ENCODE results near the gene RBMS1.
"Not testable (repeated sequence)": the region's sequence is repeated elsewhere in the genome, so short reads cannot be mapped to it uniquely, and the experiment has no call there.

RBMS1 gene

DNA sequence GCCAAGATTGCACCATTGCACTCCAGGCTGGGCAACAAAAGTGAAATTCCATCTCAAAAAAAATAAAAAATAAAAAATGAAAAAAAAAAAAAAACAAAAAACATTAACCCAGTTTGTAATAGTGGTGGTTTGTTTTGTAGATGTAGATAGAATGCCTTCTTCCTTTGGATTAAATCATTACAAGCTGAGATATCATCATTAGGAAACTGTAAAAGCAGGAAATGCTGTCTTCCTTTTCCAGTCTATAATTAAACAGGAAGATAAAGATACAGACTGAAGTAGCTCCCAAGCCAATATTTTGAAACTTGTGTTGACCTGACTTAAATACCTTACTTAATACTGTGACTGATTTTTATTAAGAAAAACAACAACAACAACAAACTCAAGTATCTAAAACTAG, 43.1 kb downstream of the RBMS1 start:
- peaks cover 5% of the 10 kb centered on the region for H3K4me1 Mint-ChIP-seq (ENCODE audit: low read depth)
- H3K27me3 Mint-ChIP-seq (ENCODE audit: low read depth): no peaks in the 10 kb centered on the region
- no peak overlapping the region for H3K4me3 Mint-ChIP-seq
- H3K27ac Mint-ChIP-seq: no peak overlapping the region
- peaks cover 9% of the 10 kb centered on the region for H3K36me3 Mint-ChIP-seq (ENCODE audit: low read depth)
- peaks cover 7% of the 10 kb centered on the region for H3K9me3 Mint-ChIP-seq

- peaks cover 14% of the 10 kb centered on the region for H3K36me3 Mint-ChIP-seq (ENCODE audit: low read depth)
- not testable (repeated sequence) for H3K27me3 Mint-ChIP-seq (ENCODE audit: low read depth)
These were observed 44.8 kb downstream of the RBMS1 start for GRCh38 chr2:160448821-160449220.

GRCh38 chr2:160445673-160446072, 47.9 kb downstream of the RBMS1 start:
- Mint-ChIP-seq H3K9me3 (peaks cover 7% of the 10 kb centered on the region), H3K27me3 (ENCODE audit: low read depth) (no peaks in the 10 kb centered on the region), H3K4me1 (ENCODE audit: low read depth) (peaks cover 3% of the 10 kb centered on the region), H3K36me3 (ENCODE audit: low read depth) (peaks cover 22% of the 10 kb centered on the region), H3K27ac (no peak overlapping the region), H3K4me3 (no peak overlapping the region)

More at GRCh38 chr2:160448821-160449220, 44.8 kb downstream of the RBMS1 start:
- H3K9me3 Mint-ChIP-seq; H3K4me1 Mint-ChIP-seq (ENCODE audit: low read depth); H3K27ac Mint-ChIP-seq; H3K4me3 Mint-ChIP-seq: not testable (repeated sequence)

DNA sequence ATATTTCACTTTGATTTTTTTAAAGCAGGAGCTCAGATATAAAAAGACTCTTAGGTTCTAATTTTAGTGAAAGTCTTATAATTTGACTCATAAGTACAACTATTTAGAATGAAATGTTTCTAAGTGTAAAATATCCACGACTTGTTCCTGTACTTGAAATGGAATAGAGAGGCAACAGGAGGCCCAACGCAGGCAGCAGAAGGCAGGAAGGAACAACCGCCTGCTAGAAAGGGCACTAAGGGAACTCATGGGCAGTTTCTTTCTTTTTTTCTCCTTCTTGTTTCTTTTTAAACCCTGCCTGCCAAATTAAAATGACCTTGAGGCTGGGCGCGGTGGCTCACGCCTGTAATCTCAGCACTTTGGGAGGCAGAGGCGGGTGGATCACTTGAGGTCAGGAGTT, 51.0 kb downstream of the RBMS1 start:
- H3K9me3 Mint-ChIP-seq: no peaks in the 10 kb centered on the region
- H3K4me3 Mint-ChIP-seq: no peak overlapping the region
- H3K36me3 Mint-ChIP-seq (ENCODE audit: low read depth): peaks cover 25% of the 10 kb centered on the region
- peaks cover 2% of the 10 kb centered on the region for H3K4me1 Mint-ChIP-seq (ENCODE audit: low read depth)
- H3K27me3 Mint-ChIP-seq (ENCODE audit: low read depth): no peaks in the 10 kb centered on the region
- H3K27ac Mint-ChIP-seq: no peak overlapping the region

DNA sequence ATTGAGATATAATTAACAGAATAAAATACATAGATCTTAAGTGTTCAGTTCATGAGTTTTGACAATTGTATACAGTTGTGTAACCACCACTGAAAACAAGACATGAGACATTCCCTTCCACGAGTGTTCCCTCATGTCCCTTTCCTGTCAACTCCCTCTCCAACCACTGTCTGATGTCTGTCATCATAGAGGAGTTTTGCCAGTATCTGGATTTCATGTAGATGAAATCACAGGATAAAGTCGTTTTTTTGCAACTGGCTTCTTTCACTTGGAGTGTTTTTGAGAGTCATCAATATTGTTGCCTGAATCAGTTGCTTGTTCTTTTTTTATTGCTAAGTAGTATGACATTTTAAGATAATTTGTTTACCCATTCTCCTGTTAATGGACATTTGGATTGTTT, 52.7 kb downstream of the RBMS1 start:
- peaks cover 24% of the 10 kb centered on the region for H3K36me3 Mint-ChIP-seq (ENCODE audit: low read depth)
- no peaks in the 10 kb centered on the region for H3K27me3 Mint-ChIP-seq (ENCODE audit: low read depth)
- H3K4me1 Mint-ChIP-seq (ENCODE audit: low read depth): no peaks in the 10 kb centered on the region
- H3K4me3 Mint-ChIP-seq: no peak overlapping the region
- H3K9me3 Mint-ChIP-seq: no peaks in the 10 kb centered on the region
- no peak overlapping the region for H3K27ac Mint-ChIP-seq

- H3K9me3 Mint-ChIP-seq; H3K4me3 Mint-ChIP-seq; H3K27me3 Mint-ChIP-seq (ENCODE audit: low read depth): not testable (repeated sequence)
These were observed 54.6 kb downstream of the RBMS1 start for GRCh38 chr2:160439038-160439437.

DNA sequence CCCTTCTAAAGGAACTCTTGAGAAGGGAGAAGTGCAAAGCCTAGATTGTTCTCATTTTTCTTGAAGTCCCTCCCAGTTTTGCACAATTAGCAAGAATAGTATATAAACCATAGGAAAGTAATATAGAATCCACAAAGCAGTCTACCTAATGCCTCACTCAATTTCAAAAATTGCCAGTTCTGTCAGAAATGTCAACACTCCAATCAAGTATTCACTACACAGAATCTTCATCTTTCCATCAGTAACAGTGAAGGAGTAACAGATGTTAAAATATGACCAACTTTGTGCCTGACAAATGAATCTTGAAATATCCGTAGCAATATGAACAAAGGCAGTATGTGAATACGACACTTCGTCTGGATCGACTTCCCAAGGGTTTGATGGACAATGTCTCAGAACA, 56.3 kb downstream of the RBMS1 start:
- Mint-ChIP-seq H3K27ac (no peak overlapping the region), H3K4me3 (no peak overlapping the region), H3K4me1 (ENCODE audit: low read depth) (peaks cover 10% of the 10 kb centered on the region)

More at GRCh38 chr2:160439038-160439437, 54.6 kb downstream of the RBMS1 start:
- H3K4me1 Mint-ChIP-seq (ENCODE audit: low read depth); H3K27ac Mint-ChIP-seq: not testable (repeated sequence)
- peaks cover 19% of the 10 kb centered on the region for H3K36me3 Mint-ChIP-seq (ENCODE audit: low read depth)

GRCh38 chr2:160434254-160434948, 59.2 kb downstream of the RBMS1 start:
- H3K9me3 Mint-ChIP-seq: peaks cover 12% of the 10 kb centered on the region
- H3K4me1 Mint-ChIP-seq (ENCODE audit: low read depth): peaks cover 16% of the 10 kb centered on the region
- no peak overlapping the region for H3K27ac Mint-ChIP-seq
- peaks cover 23% of the 10 kb centered on the region for H3K36me3 Mint-ChIP-seq (ENCODE audit: low read depth)
- H3K27me3 Mint-ChIP-seq (ENCODE audit: low read depth): no peaks in the 10 kb centered on the region
- H3K4me3 Mint-ChIP-seq: no peak overlapping the region

More for the DNA sequence above, 56.3 kb downstream of the RBMS1 start:
- H3K27me3 Mint-ChIP-seq (ENCODE audit: low read depth): no peaks in the 10 kb centered on the region
- no peaks in the 10 kb centered on the region for H3K9me3 Mint-ChIP-seq
- peaks cover 11% of the 10 kb centered on the region for H3K36me3 Mint-ChIP-seq (ENCODE audit: low read depth)

DNA sequence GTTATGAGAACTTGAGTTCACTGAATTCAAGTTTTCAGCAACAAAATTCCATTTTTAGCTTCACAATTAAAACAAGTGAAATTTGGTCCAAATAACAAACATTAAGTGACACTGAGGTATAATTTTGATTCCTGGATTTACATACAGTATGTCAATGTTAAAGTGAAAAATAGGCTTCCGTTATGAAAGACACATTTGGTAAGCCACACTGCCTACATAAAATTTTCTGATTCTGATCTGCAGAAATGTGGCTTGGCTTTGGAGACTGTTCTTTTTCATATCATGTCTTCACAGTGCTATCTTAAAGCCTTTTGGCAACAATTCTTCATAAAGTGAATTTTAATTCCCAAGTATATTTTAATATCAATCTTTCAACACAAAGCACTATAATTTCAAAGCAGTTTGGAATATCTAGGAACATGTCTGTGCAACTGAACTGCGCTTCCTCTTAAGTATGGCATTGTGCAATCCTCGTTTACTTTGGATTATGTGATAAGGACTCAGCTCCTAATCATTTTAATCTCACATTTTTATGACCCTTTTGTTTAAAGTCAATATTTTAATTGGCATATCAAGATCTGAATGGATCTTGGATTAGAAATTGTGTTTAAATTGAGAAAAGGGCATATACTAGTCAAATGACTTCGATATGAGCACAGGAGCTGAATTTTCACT, 60.0 kb downstream of the RBMS1 start:
- H3K36me3 Mint-ChIP-seq (ENCODE audit: low read depth): peaks cover 23% of the 10 kb centered on the region
- H3K4me1 Mint-ChIP-seq (ENCODE audit: low read depth): peaks cover 18% of the 10 kb centered on the region
- H3K4me3 Mint-ChIP-seq: no peak overlapping the region

GRCh38 chr2:160432633-160433032, 61.0 kb downstream of the RBMS1 start:
- Mint-ChIP-seq H3K36me3 (ENCODE audit: low read depth) (peaks cover 23% of the 10 kb centered on the region), H3K4me1 (ENCODE audit: low read depth) (peaks cover 27% of the 10 kb centered on the region), H3K27ac (no peak overlapping the region), H3K27me3 (ENCODE audit: low read depth) (no peaks in the 10 kb centered on the region), H3K9me3 (peaks cover 12% of the 10 kb centered on the region), H3K4me3 (no peak overlapping the region)

More for the DNA sequence above, 60.0 kb downstream of the RBMS1 start:
- H3K27me3 Mint-ChIP-seq (ENCODE audit: low read depth): no peaks in the 10 kb centered on the region
- peaks cover 12% of the 10 kb centered on the region for H3K9me3 Mint-ChIP-seq
- H3K27ac Mint-ChIP-seq: no peak overlapping the region

DNA sequence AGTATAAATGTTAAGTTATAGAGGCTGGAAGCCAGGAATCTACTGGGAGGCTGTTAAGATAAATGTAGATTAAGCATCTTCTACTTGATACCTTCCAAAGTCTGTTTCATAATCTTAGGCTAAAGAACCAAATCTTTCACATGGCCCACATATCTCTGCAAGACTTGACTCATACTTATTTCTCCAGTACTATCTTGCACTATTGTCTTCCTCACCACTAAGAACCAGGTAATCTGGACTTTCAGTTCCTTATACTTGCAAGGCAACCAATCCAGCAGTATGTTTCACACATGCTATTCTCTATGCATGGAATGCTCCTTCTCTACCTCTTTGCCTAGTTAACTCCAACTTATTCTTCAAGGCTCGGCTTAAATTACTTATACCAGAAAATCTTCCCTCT, 62.2 kb downstream of the RBMS1 start:
- Mint-ChIP-seq H3K9me3 (peaks cover 12% of the 10 kb centered on the region), H3K4me1 (ENCODE audit: low read depth) (peaks cover 31% of the 10 kb centered on the region), H3K4me3 (no peak overlapping the region), H3K36me3 (ENCODE audit: low read depth) (peaks cover 22% of the 10 kb centered on the region), H3K27me3 (ENCODE audit: low read depth) (no peaks in the 10 kb centered on the region), H3K27ac (no peak overlapping the region)

DNA sequence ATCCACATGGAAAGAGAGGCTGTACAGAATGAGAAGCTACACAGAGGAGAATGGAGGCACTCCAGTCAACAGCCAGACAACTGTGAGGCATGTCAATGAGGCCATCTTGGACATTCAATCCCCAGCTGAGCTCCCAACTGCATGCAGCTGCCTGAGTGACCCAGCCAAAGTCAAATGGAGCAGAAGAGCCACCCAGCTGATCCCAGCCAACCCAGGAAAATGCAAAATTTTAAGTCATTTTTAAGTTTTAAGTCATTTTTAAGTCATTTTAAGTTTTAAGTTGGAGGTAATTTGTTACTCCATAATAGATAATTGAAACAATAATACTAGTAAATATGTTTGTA, 63.6 kb downstream of the RBMS1 start:
- Mint-ChIP-seq H3K27me3 (ENCODE audit: low read depth) (peaks cover 3% of the 10 kb centered on the region), H3K4me1 (ENCODE audit: low read depth) (peaks cover 40% of the 10 kb centered on the region), H3K27ac (no peak overlapping the region), H3K4me3 (no peak overlapping the region), H3K9me3 (peaks cover 12% of the 10 kb centered on the region), H3K36me3 (ENCODE audit: low read depth) (peaks cover 29% of the 10 kb centered on the region)

DNA sequence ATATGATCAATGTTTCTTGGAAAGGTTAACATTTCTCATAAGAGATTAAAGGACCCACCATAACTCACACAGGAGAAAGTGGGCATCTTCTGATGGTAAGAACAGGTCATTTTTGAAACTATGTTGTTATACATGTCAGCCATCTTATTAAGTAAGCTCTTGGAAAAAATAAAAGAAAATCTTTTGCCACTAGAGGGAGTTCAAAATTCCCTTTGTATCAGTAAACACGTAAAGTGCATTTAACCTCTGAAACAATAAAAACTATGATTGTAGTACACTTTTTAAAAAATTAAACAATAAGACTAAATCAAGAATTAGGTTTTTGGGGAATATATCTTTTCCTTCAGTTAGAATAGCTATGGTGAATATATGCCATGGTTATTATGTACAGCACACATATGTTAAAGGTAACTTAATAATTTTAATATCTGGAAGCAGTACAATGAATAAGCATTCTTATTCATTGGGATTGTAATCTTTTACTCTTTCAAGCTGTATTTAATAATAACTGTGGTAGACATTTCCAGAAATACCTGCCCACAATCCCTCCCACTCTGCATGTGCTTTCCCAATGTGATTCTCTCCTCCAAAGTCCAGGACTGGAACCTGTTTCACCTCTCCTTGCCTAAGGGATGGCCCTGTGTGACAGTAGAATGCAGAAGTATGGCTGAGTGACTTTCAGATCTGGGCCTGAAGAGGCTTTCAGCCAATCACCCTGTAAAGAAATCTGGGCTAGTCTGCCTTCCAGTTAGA, 64.2 kb downstream of the RBMS1 start:
- Mint-ChIP-seq H3K36me3 (ENCODE audit: low read depth) (peaks cover 29% of the 10 kb centered on the region), H3K4me1 (ENCODE audit: low read depth) (peaks cover 40% of the 10 kb centered on the region), H3K4me3 (no peak overlapping the region), H3K27me3 (ENCODE audit: low read depth) (peaks cover 3% of the 10 kb centered on the region), H3K9me3 (peaks cover 12% of the 10 kb centered on the region), H3K27ac (no peak overlapping the region)

DNA sequence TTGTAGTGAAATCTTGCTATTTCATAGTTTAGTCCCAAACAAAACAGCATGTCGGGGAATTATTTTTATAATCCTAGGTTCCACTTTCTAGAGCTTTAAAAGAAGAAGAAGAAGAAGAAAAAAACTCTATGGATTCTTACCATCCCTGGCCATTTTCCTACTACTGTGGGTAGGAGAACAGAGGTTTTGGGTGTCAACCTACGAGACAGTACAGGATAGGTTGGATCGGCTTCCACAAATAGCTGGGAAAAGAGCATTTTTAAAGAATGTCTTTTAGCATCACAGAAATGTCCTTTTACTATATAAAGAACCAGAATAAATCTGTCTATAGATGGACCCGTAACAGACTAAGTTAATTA, 65.2 kb downstream of the RBMS1 start:
- peaks cover 33% of the 10 kb centered on the region for H3K36me3 Mint-ChIP-seq (ENCODE audit: low read depth)
- peak overlapping the region; percentile 63 for H3K4me3 Mint-ChIP-seq
- peaks cover 3% of the 10 kb centered on the region for H3K27me3 Mint-ChIP-seq (ENCODE audit: low read depth)
- peaks cover 12% of the 10 kb centered on the region for H3K9me3 Mint-ChIP-seq
- H3K4me1 Mint-ChIP-seq (ENCODE audit: low read depth): peaks cover 34% of the 10 kb centered on the region
- H3K27ac Mint-ChIP-seq: peak overlapping the region; percentile 74
